GM21381 (cell line): Measurements from ENCODE around the gene BCAT1.
"Not testable (repeated sequence)": the region's sequence is repeated elsewhere in the genome, so short reads cannot be mapped to it uniquely, and the experiment has no call there.

Source experiments
- ATAC-seq: cut with Tn5 transposase; IDR thresholded peaks from one replicate; pipeline ENCODE4 v1.9.1; 2021; ENCODE audit warnings: mild to moderate bottlenecking, moderate library complexity; ENCODE audit not compliant: unreplicated experiment

Gene BCAT1

GRCh38 chr12:24901576-24902461 lies 47.1 kb downstream of the BCAT1 start:
- ATAC-seq: no peak

DNA sequence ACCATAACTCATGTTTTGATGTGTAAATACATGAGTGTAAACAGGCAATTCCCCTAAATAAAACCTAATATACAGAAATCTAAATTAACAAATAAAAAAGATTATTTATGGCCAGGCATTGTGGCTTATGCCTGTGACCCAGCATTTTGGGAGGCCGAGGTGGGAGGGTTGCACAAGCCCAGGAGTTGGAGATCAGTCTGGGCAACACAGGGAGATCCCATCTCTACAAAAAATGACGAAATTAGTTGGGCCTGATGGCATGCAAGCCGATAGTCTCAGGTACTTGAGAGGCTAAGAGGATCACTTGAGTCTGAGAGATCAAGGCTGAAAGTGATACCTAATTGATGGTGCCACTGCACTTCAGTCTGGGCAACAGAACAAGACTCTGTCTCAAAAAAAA lies 48.7 kb downstream of the BCAT1 start:
- ATAC-seq: no peak

- no peak for ATAC-seq
Observed at GRCh38 chr12:24899503-24900075, 49.3 kb downstream of the BCAT1 start.

DNA sequence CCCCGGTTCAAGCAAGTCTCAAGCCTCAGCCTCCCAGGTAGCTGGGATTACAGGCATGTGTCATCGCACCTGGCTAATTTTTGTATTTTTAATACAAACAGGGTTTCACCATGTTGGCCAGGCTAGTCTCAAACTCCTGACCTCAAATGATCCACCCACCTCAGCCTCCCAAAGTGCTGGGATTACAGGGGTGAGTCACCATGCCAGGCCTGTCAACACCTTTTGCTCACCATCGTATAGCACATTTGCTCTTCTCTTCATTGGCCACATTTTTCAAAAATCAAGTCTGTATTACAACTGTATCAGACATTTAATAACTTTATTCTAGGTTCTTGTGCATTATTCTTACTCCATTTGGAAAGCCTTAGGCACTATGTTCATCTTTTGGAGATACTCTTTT lies 50.3 kb downstream of the BCAT1 start:
- ATAC-seq: no peak

- ATAC-seq: no peak
Observed at GRCh38 chr12:24898185-24898584, 50.7 kb downstream of the BCAT1 start.

GRCh38 chr12:24896171-24896570 lies 52.7 kb downstream of the BCAT1 start:
- no peak for ATAC-seq

- ATAC-seq: no peak
Observed at GRCh38 chr12:24895612-24896011, 53.3 kb downstream of the BCAT1 start.

- ATAC-seq: no peak
Observed at GRCh38 chr12:24894879-24895278, 54.0 kb downstream of the BCAT1 start.

GRCh38 chr12:24890048-24890803 lies 58.7 kb downstream of the BCAT1 start:
- ATAC-seq: no peak

DNA sequence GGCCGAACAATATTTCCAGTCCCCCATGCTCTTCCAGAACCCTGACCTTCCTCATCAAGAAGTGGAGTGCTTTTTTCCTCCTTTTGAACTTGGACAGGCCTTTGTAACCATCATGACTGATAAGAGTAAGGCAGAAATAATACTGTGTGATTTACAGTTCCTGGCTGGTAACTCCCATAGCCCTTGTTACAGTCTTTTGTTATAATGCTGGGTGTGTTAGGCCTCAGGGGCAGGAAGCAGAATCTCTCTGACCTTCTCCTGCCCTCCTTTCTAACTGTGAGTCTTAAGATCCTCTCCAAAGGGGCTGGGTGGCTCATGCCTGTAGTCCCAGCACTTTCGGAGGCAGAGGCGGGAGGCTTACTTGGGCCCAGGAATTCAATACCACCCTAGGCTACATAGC lies 59.5 kb downstream of the BCAT1 start:
- ATAC-seq: no peak

GRCh38 chr12:24888813-24889212 lies 60.1 kb downstream of the BCAT1 start:
- ATAC-seq: no peak

GRCh38 chr12:24884911-24885310 lies 64.0 kb downstream of the BCAT1 start:
- ATAC-seq: no peak

DNA sequence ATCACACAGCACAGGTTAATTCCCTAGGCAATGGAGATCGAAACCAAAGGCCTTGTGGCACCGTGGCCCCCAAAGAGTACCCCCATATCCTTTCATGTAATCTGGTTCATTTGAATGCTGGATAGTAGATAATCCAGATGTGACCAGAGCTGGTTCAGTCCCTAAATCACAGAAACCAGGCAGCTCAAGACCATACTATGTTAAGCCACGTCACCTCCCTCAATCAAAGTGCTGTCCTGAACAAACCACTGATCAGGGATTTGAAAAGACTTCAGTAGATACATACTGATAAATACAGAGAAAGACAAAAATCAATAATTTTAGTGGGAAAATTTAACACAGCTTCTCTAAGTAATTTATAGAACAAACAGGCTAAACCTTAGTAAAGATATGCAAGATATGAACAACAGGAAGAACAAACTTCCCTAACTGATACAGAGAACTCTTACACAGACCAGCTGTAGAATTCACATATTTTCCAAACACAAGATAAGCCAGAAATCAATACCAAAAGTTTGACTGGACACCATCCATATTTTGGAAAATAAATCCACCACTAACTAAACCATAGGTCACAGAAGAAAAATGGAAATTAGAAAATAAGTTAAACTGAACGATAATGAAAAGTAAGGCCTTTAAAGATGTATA lies 67.1 kb downstream of the BCAT1 start:
- no peak for ATAC-seq

GRCh38 chr12:24881227-24881626 lies 67.7 kb downstream of the BCAT1 start:
- no peak for ATAC-seq

DNA sequence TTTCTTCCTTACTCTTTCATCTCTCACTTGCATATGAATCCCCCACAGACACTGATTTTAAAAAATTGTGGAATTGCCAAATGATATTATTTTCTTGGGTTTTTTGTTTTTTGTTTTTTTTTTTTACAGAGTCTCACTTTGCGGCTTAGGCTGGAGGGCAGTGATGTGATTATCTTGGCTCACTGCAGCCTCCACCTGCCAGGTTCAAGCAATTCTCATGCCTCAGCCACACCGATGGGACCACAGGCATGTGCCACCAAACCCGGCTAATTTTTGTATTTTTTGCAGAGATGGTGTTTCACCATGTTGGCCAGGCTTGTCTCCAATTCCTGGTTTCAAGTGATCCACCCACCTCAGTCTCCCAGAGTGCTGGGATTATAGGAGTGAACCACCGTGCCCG lies 68.2 kb downstream of the BCAT1 start:
- ATAC-seq: no peak

DNA sequence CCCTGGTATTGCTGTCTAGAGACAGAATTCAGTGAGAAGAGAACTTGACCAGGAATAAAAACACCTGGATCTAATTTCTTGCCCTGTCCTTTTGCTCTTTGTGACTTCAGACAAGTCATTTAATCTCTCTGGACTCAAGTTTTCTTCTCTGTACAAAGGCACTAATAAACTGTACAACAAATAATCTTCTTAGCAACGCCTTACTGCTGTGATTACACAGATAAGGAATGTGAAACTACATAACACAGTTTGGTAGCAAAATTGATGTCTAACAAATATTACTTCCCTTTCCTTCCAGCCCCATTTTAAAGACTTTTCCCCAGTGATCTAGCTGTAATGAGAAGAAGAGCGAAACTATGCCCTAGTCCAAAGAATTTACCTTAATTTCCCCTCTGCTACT lies 69.3 kb downstream of the BCAT1 start:
- no peak for ATAC-seq

DNA sequence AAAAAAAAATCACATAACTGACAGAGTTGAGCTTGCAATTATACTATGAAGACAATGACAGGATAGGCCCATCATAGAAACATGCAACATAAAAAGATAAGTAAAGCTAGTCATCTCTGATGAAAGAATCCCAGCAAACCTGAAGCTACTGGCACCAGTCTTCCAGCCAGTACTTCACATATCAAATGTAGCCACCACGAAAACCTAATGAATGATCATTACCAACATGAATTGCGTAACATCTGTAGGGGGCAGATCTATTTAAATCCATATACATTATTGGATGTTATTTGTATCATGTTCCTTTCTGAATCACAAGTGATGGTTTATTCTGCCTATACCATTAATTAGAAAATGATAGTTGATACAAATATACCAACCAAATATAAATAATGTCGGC lies 73.9 kb downstream of the BCAT1 start:
- no peak for ATAC-seq

DNA sequence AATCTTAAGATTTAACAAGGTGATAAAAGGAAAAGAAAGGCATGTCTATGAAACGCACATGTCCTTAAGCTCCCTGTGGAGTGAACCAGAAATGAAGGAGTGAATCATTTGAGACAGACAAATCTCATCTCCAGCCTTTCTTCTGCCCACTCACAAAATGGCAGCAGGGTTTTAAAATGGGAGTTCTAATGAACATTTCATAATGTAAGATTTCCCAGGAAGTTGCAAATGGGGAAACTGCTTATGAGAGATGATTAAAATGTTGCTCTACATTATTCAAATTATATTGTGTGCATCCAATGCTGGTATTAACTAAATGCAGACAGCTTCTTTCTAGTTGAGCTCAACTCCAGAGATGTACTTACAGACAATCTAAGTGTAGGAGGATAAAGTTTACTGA lies 76.7 kb downstream of the BCAT1 start:
- no peak for ATAC-seq

- not testable (repeated sequence) for ATAC-seq
Observed at GRCh38 chr12:24866139-24866538, 82.8 kb downstream of the BCAT1 start.

DNA sequence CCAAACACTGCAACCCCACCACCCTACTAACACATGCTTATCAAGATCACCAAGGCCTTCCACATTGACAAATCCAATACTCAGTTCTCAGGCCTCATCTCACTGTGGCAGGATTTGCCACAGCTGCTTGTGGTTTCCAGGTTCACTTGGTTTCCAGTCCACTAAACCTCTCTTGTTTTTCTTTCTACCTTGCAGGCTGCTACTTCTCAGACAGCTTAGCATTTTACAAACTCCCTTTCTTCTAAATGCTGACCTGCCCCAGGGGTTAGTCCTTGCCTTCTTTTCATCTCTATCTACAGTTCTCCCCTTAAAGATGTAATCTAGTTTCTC lies 84.1 kb downstream of the BCAT1 start:
- ATAC-seq: no peak

- peak; percentile 66 for ATAC-seq
Observed at GRCh38 chr12:24861766-24862540, 86.9 kb downstream of the BCAT1 start.
